Stimulated activated CD4-positive, alpha-beta T cell treated with anti-CD3 and anti-CD28 coated beads, TNF-alpha, amount 100 ng/mL, for 48 hours (primary cell): ENCODE measurements around the gene ITGB8.
"Not testable (repeated sequence)": the region's sequence is repeated elsewhere in the genome, so short reads cannot be mapped to it uniquely, and the experiment has no call there.

Source experiments
- DNase-seq, 3 donors: peaks; one replicate each; pipeline ENCODE4 v3.0.0-alpha.2; 2020; ENCODE audit warnings: low read depth in 3 of 3

ITGB8 gene

DNA sequence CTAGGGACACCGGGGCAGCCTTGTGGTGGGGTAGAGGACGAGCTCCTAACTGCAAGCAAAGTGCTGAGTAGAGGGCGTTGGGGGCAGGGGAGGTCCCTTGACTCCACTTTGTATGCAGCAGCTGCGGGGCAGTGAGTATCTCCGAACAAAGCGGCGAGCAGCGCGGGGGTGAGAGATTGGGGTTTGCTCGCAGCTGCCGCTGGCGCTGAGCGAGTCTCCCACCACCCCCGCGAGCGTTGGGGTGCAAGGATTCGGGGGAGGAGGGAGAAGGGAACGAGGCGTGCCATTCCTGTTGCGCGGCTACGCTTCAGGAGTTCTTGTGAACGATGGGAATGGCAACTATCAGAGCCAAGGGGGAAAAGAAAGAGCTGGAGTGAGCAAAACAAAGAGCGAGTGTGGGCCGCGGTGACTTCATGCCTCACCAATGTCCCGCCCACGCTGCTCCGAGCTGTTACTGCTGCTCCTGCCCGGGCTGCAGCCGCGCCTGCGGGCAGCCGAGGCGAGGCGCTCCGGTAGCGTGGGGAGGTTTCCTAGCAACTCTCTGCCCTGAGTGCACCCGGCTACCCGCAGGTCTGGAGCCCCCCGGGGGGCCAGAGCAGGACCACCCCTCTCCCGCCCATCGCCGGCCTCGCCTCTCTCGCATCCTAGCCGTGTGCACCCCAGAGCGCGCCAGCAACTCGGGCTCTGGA lies at the start of gene ITGB8:
TSS of gene ITGB8 (plus strand) at position 662 of the 689 bp plus-strand sequence. CDS start 907 bp downstream, outside the sequence.
- peak; percentile 55 to 83 (median 65) for DNase-seq

DNA sequence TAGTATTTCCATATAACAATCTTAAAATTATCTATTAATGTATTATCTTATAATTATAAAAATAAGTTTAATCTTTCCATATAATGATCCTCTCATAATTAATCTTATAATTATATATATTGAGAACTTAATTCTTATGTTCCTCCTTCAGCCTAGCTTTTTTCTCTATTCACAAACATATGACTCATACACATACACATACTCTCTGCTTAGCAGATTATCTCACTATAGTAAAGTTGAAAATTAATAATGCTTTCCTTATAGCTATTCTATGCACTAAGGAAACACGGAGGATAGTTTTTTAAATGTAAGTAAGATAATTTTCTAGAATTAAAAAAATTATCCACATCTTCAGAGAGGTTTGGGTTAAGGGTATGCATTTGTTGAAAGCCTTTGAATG lies 47.7 kb upstream of the ITGB8 start:
- no peak for DNase-seq

DNA sequence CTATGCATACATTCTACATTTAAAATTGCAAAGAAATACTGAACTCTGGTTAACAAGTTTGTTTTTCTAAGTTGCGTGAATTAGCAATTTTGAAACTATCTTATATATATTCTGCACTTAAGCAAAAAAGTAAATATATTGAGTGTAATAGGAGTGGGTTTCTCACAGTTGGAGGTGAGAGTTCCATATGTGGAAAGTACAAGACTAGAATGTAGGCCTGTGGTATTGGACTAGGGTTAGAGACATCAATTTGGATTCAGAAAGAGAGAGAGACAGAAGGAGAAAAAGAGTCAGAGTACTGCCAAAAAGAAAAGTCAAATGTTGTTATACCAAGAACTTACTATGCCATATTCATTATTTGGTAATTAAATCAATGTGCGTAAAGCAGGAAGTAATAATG lies 47.3 kb upstream of the ITGB8 start:
- no peak for DNase-seq

DNA sequence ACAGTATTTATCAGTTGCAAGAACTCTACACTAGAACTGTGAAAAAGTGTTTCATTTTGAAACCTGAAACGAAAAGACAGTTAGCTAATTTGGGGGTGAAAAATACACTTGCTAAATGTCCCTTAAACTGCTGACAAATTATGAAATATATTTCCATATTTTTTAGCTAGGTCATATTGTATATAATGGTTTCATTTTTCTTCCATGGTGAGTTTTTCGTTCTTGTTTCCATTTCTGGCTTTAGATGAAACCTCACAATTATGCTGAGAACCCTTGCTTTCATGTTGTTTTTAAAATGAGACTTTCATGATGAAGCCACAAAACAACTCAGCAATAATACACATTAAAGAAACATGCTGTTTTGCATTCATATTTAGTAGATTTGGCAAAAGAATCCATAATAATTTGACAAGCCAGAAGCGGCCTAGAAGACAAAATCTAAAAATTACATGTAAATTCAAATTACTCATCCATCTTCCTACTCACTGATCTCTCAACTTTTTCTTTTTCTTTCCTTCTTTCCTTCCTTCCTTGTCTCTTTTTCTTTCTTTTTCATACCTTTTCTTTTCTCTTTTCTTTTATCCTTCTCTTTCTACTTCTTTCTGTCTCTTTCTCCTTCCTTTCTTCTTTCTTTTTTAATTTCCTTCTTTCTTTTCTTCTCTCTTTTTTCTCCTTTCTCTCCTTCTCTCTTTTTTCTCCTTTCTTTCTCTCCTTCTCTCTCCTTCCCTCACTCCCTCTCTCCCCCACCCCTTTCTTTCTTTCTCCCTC lies 46.5 kb upstream of the ITGB8 start:
- no peak for DNase-seq

DNA sequence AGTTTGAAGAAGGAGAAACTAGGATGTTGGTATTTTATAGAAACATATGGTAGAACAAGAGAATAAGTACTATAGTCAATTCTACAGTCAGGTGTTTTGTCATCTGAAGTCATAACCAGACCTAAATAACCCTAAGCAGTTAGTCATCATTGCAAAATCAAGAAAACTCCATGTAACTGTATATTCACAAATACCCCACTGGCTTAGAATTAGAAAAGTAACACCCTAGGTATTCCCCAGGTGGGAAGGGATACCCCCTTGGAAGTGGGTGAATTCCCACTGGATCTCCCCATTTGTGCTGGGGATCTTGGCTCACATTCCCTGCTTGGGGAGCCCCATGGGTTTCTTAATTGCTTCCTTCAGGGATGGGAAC lies 45.9 kb upstream of the ITGB8 start:
- DNase-seq, result no peak

DNA sequence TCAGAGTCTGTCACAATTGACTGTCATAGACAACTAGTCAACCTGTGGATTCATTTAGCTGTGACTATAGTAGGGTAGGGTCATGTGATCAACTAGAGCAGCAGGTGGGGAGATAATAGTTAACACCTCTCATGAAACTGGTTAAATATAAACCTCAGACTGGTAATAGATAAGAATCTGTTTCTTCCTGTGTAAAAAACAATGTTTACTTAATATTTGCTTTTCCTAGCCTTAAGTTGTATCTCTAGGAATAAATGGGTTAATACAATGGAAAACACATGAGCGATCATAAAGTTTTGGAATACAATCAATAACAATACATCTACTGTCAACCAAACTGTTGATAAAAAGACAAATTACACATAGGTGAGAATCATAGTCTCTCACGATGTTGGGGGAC lies 43.4 kb upstream of the ITGB8 start:
- DNase-seq, result no peak

DNA sequence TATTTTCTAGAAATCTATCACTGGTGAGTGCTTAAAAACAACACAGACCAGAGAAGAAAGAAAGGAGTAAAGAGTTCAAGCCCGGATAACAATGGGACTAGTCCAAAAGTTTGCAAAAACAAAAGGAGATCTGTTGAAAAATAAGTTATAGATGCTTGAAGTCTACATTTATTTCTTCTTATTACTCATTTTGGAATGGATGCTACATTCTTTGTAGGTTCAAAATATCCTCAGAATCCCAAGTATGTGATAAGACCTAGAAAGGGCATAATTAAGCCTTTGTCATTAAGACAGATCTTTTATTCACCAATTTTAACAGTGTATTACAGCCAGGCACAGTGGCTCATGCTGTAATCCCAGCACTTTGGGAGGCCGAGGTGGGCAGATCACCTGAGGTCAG lies 42.7 kb upstream of the ITGB8 start:
- no peak for DNase-seq

DNA sequence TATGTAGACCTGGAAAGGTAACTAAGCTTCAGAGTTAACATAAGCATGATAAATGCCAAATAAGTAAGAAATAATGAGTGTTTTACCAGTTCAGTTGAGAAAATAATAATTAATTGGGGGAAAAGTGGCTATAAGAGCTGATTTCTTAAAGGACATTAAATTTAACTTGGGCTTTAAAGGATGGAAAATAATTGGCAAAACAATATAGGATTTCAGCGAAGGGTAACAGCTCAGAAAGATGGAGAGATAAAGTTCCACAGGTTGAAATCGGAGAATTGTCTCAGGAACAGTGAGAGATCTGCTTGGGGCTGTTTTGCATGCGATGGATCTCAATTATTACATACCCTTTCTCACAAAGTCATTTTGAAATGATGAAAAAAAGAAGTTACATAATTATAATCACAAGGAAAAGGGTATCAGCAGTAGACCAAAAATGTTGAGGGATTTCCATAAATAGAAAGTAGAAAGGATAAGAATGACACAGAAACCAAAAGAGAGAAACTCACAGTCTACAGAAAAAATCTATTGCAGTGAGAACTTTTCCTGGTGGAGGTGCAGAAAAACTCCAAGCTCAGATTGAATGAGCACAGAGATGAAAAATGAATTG lies 40.1 kb upstream of the ITGB8 start:
- DNase-seq, result no peak

DNA sequence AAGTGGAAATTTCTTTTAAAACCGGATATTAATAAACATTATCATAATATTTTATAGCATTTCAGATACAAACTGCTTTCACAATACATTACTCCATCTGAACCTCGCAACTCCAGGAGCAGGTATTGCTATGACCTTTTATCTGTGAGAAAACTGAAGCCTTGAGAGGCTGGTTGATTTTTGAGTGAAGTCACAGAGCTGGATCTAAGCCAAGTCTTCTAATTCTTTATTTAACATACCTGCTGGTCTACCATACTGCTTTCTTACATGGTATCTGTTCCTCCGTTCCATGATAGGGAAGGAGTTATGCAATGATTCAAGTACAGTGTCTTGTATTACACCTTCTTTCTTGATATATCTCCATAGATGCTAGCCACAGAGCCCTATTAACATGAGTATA lies 37.4 kb upstream of the ITGB8 start:
- no peak for DNase-seq

DNA sequence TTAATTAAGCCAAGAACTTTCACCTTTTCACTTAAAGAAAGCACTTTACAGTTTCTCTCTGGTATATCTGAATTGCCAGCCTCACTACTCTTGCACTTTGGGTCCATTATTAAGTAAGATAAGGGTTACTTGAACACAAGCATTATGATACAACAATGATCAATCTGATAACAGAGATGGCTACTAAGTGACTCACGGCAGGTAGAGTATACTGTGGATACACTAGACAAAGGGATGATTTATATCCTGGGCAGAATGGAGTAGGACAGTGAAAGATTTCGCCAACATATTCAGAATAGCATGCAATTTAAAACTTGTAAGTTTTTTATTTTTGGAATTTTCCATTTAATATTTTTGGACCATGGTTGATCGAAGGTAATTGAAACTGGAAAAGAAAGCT lies 34.3 kb upstream of the ITGB8 start:
- DNase-seq, result no peak

DNA sequence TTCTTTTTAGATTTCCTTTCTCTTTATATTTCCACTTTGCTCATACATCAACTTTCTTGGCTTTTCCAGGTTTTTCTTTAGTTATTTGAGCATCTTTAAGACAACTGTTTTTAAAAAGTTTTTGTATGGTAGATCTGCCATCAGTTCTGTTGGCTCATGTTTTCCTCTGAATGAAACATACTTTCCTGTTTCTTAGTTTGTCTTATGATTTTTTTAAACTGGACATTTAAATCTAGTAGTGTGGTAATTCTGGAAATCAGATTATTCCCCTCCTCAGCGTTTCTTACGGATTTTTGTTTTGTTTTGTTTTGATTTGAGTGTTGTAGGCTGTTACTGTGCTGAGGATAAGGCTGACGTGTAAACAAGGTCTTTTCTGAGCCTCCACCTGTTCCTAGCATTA lies 33.8 kb upstream of the ITGB8 start:
- DNase-seq, result no peak

DNA sequence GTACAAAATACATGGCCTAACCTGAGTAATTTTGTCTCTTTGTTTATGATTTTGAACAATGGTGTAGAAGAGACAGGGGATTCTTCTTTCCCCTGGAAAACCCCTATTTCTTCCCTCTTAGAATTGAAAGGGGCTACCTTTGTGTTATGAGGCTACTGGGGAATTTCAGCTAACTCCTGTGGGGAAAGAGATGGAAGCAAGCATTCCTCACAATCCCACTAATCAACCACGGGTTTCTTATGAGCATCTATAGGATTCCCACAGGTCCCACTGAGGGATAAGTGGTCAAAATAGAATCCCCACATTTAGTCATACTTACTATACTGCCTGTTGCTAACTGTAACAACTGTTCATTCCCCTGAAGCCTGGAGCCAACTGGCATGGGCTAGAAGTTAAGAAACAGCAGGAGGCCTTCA lies 32.2 kb upstream of the ITGB8 start:
- no peak for DNase-seq

DNA sequence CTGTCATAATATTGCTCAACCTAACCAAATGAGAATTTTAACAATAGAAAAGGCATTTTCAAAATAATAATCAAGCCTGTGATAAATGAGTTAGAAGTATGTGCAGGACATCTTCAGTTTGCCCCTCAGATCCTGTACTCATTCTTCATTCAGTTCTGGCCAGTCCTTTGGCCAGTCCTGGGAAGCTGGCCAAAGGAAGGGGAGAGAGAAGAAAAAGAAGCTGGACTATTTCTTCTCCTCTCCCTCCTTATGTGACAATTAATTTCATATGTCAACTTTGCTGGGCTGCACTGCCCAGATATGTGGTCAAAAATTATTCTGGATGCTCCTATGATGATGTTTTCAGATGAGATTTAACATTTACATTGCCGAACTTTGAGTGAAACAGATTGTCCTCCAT lies 31.6 kb upstream of the ITGB8 start:
- DNase-seq, result no peak

DNA sequence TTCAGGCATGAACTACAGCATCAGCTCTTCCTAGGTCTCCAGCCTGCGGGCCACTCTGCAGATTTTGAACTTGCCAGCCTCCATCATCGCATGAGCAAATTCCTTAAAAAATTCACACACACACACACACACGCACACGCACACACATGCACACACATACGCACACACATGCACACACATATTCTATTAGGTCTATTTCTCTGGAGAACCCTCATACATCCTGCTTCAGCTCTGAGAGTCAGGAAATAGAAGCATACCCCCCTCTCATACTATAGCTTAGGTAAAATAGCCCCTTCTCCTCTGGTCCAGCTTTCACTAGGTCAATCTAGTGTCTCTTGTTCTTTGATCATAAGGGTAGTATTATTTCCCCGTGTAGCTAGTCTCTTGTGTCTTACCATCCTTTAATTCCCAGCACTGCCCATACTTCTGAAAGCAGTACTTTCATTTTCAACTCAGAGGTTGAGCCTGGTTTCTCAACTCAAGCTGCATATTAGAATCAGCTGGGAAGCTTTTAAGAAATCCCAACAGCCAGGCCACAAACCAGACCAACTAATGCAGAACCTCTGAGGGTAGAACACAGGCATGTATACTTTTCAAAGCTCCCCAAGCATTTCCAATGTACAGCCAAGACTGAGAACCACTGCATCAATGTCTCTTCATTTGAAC lies 30.9 kb upstream of the ITGB8 start:
- no peak for DNase-seq

DNA sequence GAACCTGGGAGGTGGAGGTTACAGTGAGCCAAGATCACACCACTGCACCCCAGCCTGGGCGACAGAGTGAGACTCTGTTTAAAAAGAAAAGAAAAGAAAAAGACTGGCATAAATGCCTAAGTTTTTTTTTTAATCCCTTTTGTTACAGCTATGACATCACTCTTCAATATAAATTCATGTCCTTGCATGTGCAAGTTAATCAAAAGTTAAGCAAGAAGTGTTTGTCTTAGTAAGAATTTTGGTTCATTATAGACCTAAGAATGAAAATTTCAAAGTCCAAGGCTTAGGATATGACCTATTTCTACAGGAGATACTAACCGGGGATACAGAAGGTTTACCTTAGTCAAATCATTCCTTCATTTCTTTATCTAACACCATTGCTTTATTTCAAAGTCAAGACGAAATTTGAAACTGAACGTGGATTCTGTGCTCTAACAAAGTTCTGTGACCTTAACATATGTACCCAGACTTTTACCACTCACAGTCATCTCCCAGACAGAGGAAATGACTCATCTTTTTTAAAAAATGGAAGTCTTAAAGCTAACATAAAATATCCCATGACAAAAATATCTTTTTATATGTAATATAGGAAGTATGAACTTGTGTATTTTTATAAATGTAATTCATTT lies 29.3 kb upstream of the ITGB8 start:
- no peak for DNase-seq

DNA sequence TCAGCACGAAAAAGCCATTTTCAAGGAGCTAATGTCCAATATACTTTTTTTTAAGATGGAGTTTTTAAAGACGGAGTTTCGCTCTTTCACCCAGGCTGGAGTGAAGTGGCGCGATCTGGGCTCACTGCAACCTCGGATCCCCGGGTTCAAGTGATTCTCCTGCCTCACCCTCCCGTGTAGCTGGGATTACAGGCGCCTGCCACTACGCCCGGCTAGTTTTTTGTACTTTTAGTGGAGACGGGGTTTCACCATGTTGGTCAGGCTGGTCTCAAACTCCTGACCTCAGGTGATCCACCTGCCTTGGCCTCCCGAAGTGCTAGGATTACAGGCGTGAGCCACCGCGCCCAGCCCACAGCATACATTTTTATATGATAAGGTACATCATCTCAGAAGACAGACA lies 28.4 kb upstream of the ITGB8 start:
- DNase-seq, result not testable (repeated sequence)

DNA sequence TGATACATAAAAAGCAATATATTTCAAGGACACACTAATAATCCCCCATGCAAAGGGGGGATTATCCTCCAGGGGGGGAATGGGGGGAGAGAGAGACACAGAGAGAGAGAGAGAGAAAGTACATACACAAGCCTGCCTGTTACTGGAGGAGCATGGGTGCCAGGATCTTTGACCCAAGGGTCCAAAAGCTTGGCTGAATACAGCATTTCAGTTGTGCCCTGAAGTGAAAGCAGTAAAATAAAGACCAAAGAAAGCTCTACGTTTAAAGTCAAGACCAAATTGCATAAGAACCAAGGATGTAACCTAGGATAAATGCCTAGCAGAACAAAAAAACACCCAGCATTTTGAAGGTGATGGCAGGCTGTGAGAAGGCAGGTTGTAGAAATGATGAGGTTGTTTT lies 27.8 kb upstream of the ITGB8 start:
- no peak for DNase-seq

DNA sequence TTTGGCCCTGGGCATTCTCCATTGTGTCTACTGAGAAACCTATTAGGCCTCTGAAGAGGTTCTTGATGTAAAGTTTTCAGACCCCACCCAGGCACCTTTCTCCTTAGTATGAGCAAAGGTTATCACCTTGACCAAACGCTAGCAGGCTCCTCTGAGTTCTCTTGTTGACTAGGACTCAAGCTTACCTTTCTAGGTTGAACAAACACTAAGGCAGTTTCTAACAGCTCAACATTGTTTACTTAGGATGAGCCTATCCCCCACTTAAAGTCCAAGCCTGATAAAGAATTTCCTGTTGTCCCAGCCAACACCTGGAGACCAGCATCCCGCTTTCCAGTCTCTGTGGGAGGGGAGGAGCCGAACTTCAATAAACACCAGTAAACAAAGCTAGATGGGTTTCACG lies 26.3 kb upstream of the ITGB8 start:
- no peak for DNase-seq

DNA sequence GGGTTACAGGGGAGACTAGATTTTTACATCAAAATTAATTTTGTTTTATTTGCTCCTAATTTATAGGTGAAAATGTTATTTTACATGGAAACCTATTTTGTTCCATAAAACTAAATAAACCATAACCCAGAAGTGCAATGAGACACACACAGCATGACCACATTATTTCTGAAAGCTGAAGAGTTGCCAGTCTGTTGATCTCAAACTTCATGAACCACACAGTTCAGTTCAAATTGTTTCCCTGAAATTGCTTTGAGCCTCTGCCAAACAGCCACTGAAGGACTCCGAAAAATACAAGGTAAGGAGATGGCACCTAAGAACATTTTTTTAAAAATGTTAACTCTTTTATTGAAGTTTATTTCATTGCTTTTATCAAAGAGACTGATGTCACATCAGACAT lies 25.0 kb upstream of the ITGB8 start:
- no peak for DNase-seq

DNA sequence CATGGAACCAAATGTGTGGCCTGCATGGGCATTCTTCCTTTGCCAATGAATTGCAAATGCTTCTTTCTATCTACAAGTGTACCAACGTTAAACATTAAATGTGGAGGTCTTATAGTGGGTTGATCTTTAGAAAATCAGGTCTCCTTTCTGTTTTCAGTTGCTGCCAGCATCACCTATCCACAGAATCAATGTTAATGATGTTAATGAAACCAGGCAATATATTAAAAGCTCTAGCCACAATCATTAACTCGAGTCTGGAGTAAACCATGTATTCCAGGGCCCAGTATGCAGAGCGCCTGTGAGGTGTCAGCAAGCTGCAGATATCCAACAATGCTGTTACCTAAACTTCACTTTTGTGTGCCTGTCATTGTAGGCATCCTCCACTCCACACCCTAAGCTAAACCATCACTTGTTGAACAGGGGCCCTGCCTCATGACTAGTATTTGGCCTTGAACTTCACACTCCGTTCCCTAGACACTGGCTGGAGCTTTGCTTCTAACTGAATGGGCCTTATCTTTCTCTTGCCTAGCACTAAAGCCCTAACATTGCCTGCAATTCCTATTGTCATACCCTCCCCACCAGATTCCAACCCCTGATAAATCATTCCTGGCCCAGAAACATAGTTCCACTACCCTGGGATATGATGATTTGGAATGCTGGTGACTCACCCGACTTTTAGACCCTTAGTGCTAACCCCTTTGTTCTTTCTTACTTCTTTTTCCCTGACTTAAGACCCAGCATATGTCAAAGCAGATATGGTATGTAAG lies 24.3 kb upstream of the ITGB8 start:
- DNase-seq, result no peak

DNA sequence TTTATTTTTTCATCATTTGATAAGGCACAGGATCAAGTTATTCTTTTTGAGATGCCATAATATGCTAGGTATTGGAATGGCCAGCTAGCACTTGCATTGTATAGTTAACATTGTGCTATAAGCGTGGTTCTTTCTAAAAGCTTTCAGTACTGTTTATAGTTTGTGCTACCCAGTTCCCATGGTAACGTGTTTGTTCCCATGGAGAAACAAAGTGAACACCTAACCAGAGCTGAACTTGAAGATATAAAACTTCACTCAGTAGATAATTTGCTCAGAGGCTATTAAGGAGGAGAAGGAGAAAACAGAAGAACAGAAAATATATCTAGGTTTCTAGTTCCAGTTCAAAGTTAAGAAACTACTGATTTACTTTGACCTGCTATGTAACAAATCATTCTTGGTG lies 23.6 kb upstream of the ITGB8 start:
- DNase-seq, result no peak
